ENCODE results near the gene GNAS-AS1.
"Not testable (repeated sequence)": the region's sequence is repeated elsewhere in the genome, so short reads cannot be mapped to it uniquely, and the experiment has no call there.

Gene GNAS-AS1

GRCh38 chr20:58837717-58838116, 13.0 kb downstream of the GNAS-AS1 start:
- DNase-seq, result no peak

- no peak for DNase-seq
Observed at GRCh38 chr20:58836616-58837204, 14.0 kb downstream of the GNAS-AS1 start.

GRCh38 chr20:58835231-58835630, 15.5 kb downstream of the GNAS-AS1 start:
- DNase-seq, result no peak

- DNase-seq, result no peak
Observed at GRCh38 chr20:58833921-58834320, 16.8 kb downstream of the GNAS-AS1 start.

- DNase-seq, result no peak
Observed at GRCh38 chr20:58832457-58832856, 18.2 kb downstream of the GNAS-AS1 start.

- peak in 27 of 58 donors; percentile 2 to 55 (median 17) for DNase-seq
Observed at GRCh38 chr20:58829531-58829941, 21.2 kb downstream of the GNAS-AS1 start.

GRCh38 chr20:58828804-58829203, 21.9 kb downstream of the GNAS-AS1 start:
- not testable (repeated sequence) for DNase-seq

- no peak for DNase-seq
Observed at GRCh38 chr20:58828136-58828535, 22.6 kb downstream of the GNAS-AS1 start.

GRCh38 chr20:58826271-58826670, 24.4 kb downstream of the GNAS-AS1 start:
- no peak for DNase-seq

GRCh38 chr20:58825450-58825849, 25.3 kb downstream of the GNAS-AS1 start:
- DNase-seq, result no peak

GRCh38 chr20:58824843-58825242, 25.9 kb downstream of the GNAS-AS1 start:
- DNase-seq, result no peak

- no peak for DNase-seq
Observed at GRCh38 chr20:58822748-58823730, 27.7 kb downstream of the GNAS-AS1 start.

- no peak for DNase-seq
Observed at GRCh38 chr20:58822149-58822548, 28.6 kb downstream of the GNAS-AS1 start.

GRCh38 chr20:58820515-58820914, 30.2 kb downstream of the GNAS-AS1 start:
- not testable (repeated sequence) for DNase-seq

- no peak for DNase-seq
Observed at GRCh38 chr20:58819921-58820320, 30.8 kb downstream of the GNAS-AS1 start.

- DNase-seq, result peak in 2 of 58 donors; percentile 2 to 6
Observed at GRCh38 chr20:58818586-58819285, 32.0 kb downstream of the GNAS-AS1 start.

- DNase-seq, result peak in 1 of 58 donors; percentile 1
Observed at GRCh38 chr20:58817748-58818147, 33.0 kb downstream of the GNAS-AS1 start.

GRCh38 chr20:58816957-58817651, 33.6 kb downstream of the GNAS-AS1 start:
- DNase-seq, result no peak

- DNase-seq, result no peak
Observed at GRCh38 chr20:58816051-58816450, 34.7 kb downstream of the GNAS-AS1 start.

GRCh38 chr20:58815448-58815847, 35.3 kb downstream of the GNAS-AS1 start:
- DNase-seq, result no peak

- no peak for DNase-seq
Observed at GRCh38 chr20:58813369-58813768, 37.3 kb downstream of the GNAS-AS1 start.
